Fibroblast of lung (primary cell): ENCODE results near the gene FOXK2.

Source experiments
- CTCF ChIP-seq, 2 donors: IDR thresholded peaks in 1 of 2; conservative IDR thresholded peaks in 1 of 2; 1 replicate in 1 of 2; 2 replicates in 1 of 2; pipeline ENCODE4 v1.5.1; 2011 to 2012; ENCODE audit warnings: low read length in 2 of 2, control low read depth in 1 of 2, inconsistent platforms in 1 of 2, low read depth in 1 of 2, mild to moderate bottlenecking in 1 of 2
- EZH2 ChIP-seq: IDR thresholded peaks from 2 replicates; pipeline ENCODE4 v1.5.1; 2012; ENCODE audit warnings: low read length, control low read depth, mild to moderate bottlenecking; ENCODE audit errors: missing control alignments

GRCh38 chr17:82560252-82560642 is 40.7 kb downstream of the FOXK2 start:
- TF ChIP-seq CTCF (conservative IDR thresholded peaks at IDR 0.05 in 1 of 2, IDR thresholded peaks at IDR 0.05 in 1 of 2; ENCODE audit: low read depth in 1 of 2, low read length in 2 of 2) (no peak), EZH2 (no peak)
